ENCODE measurements around the gene GON4L. TPM values are rescaled to one million over a fixed set of nuclear protein-coding genes. Genes with fewer than 3 reads are reported as not detected.

Gene GON4L
- total RNA-seq, 1 donor from 2014 or later = 46.5 TPM

DNA sequence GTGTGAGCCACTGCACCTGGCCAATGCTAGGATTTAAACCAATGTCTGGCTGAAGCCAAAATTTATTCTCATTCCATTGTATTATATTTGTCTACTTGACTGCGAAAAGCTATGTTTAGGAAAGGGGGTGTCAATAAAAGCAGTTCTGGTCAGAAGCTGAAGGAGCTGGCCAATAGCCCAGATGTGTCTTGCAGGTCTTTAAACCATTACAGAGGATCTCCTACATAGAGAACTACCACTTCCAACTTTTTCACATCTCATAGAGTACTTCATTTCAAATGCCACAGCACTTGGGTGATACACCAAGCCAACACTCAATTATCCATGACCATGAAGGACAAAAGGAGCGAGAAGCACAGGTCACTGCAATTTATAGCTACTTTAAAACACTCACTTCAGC is 4.9 kb upstream of the GON4L start:
- no peak for DNase-seq (ENCODE audit: low spot score)
- Mint-ChIP-seq H3K4me3 (ENCODE audit: unreplicated experiment) (no peak overlapping the region), H3K4me1 (ENCODE audit: low read depth) (peaks cover 20% of the 10 kb centered on the region)

GRCh38 chr1:155860970-155861510 is 4.0 kb upstream of the GON4L start:
- TF ChIP-seq, protein P1, sequence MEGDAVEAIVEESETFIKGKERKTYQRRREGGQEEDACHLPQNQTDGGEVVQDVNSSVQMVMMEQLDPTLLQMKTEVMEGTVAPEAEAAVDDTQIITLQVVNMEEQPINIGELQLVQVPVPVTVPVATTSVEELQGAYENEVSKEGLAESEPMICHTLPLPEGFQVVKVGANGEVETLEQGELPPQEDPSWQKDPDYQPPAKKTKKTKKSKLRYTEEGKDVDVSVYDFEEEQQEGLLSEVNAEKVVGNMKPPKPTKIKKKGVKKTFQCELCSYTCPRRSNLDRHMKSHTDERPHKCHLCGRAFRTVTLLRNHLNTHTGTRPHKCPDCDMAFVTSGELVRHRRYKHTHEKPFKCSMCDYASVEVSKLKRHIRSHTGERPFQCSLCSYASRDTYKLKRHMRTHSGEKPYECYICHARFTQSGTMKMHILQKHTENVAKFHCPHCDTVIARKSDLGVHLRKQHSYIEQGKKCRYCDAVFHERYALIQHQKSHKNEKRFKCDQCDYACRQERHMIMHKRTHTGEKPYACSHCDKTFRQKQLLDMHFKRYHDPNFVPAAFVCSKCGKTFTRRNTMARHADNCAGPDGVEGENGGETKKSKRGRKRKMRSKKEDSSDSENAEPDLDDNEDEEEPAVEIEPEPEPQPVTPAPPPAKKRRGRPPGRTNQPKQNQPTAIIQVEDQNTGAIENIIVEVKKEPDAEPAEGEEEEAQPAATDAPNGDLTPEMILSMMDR (IDR thresholded peaks at IDR 0.05) = no peak
- no peak overlapping the region for H3K4me3 Mint-ChIP-seq (ENCODE audit: unreplicated experiment)
- peaks cover 28% of the 10 kb centered on the region for H3K4me1 Mint-ChIP-seq (ENCODE audit: low read depth)
- DNase-seq (ENCODE audit: low spot score) = no peak
- H3K27ac Mint-ChIP-seq (ENCODE audit: unreplicated experiment) = no peak overlapping the region
- H3K36me3 Mint-ChIP-seq (ENCODE audit: low read depth) = no peaks in the 10 kb centered on the region
- no peaks in the 10 kb centered on the region for H3K9me3 Mint-ChIP-seq (ENCODE audit: low read depth)
- H3K27me3 Mint-ChIP-seq (ENCODE audit: low read depth) = peaks cover 3% of the 10 kb centered on the region

More for the DNA sequence above, 4.9 kb upstream of the GON4L start:
- no peaks in the 10 kb centered on the region for H3K36me3 Mint-ChIP-seq (ENCODE audit: low read depth)
- H3K27ac Mint-ChIP-seq (ENCODE audit: unreplicated experiment) = no peak overlapping the region
- H3K9me3 Mint-ChIP-seq (ENCODE audit: low read depth) = no peaks in the 10 kb centered on the region
- TF ChIP-seq, protein P1 (IDR thresholded peaks at IDR 0.05) = no peak
- peaks cover 3% of the 10 kb centered on the region for H3K27me3 Mint-ChIP-seq (ENCODE audit: low read depth)

- Mint-ChIP-seq H3K4me1 (ENCODE audit: low read depth) (peaks cover 32% of the 10 kb centered on the region), H3K4me3 (ENCODE audit: unreplicated experiment) (peak overlapping the region; percentile 73), H3K36me3 (ENCODE audit: low read depth) (peaks cover under 1% of the 10 kb centered on the region), H3K27me3 (ENCODE audit: low read depth) (peaks cover 3% of the 10 kb centered on the region), H3K27ac (ENCODE audit: unreplicated experiment) (no peak overlapping the region), H3K9me3 (ENCODE audit: low read depth) (no peaks in the 10 kb centered on the region)
- DNase-seq (ENCODE audit: low spot score) = no peak
- TF ChIP-seq, protein P1 (IDR thresholded peaks at IDR 0.05) = no peak
Observed at GRCh38 chr1:155859881-155860871, 3.2 kb upstream of the GON4L start.

- peak; percentile 96 for DNase-seq (ENCODE audit: low spot score)
- TF ChIP-seq, protein P1 (IDR thresholded peaks at IDR 0.05) = peak; percentile 32
- H3K27me3 Mint-ChIP-seq (ENCODE audit: low read depth) = peaks cover 3% of the 10 kb centered on the region
- H3K4me3 Mint-ChIP-seq (ENCODE audit: unreplicated experiment) = peak within 1 kb of the TSS; percentile 73
- peak within 1 kb of the TSS; percentile 74 for H3K27ac Mint-ChIP-seq (ENCODE audit: unreplicated experiment)
- no peaks in the 10 kb centered on the region for H3K9me3 Mint-ChIP-seq (ENCODE audit: low read depth)
- peaks cover 3% of the 10 kb centered on the region for H3K36me3 Mint-ChIP-seq (ENCODE audit: low read depth)
- H3K4me1 Mint-ChIP-seq (ENCODE audit: low read depth) = peaks cover 34% of the 10 kb centered on the region
Observed at GRCh38 chr1:155859234-155859829, 2.3 kb upstream of the GON4L start, which contains the start of gene SYT11. Gene SYT11, plus strand, starts transcription at chr1:155859567. Its CDS starts 195 bp downstream, at chr1:155859762.

DNA sequence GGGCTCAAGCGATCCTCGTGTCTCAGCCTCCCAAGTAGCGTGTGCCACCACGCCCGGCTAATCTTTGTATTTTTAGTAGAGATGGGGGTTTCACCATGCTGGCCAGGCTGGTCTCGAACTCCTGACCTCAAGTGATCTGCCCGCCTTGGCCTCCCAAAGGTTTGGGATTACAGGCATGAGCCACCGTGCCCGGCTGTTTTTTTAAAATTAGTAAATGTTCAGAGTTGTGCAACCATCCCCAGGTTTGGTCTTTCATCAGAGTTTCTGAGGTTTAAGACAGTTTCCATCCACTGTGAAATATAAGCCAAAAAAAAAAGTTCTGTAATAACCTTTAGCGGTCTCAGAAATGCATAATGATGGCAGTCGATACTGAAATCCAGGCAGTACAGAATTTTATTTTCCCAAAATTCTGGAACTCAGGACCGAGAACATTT is 1.8 kb upstream of the GON4L start:
- H3K9me3 Mint-ChIP-seq (ENCODE audit: low read depth) = no peaks in the 10 kb centered on the region
- peak overlapping the region; percentile 74 for H3K27ac Mint-ChIP-seq (ENCODE audit: unreplicated experiment)
- TF ChIP-seq, protein P1 (IDR thresholded peaks at IDR 0.05) = no peak
- H3K27me3 Mint-ChIP-seq (ENCODE audit: low read depth) = peaks cover 3% of the 10 kb centered on the region
- peaks cover 34% of the 10 kb centered on the region for H3K4me1 Mint-ChIP-seq (ENCODE audit: low read depth)
- peaks cover 3% of the 10 kb centered on the region for H3K36me3 Mint-ChIP-seq (ENCODE audit: low read depth)
- DNase-seq (ENCODE audit: low spot score) = no peak
- peak overlapping the region; percentile 73 for H3K4me3 Mint-ChIP-seq (ENCODE audit: unreplicated experiment)
